Cerebellar nuclear complex (tissue), 1 donor: ENCODE data around the gene DIPK1A.

Experiments used
- DNase-seq, 2 experiments: peaks; one replicate each; lab custom pipeline; 2025; lab: John Stamatoyannopoulos, UW

DIPK1A gene

GRCh38 chr1:92961131-92961895, at the start of gene DIPK1A:
Gene DIPK1A (minus strand): TSS chr1:92961462. CDS start chr1:92961429, 33 bp downstream.
- DNase-seq, result peak in 1 of 2 experiments; percentile 57

- DNase-seq, result no peak
These were observed 46.8 kb upstream of the DIPK1A start for GRCh38 chr1:93007941-93008577.

- no peak for DNase-seq
These were observed 44.0 kb upstream of the DIPK1A start for GRCh38 chr1:93005252-93005598.

- no peak for DNase-seq
These were observed 43.4 kb upstream of the DIPK1A start for GRCh38 chr1:93004566-93005251.

- no peak for DNase-seq
These were observed 42.7 kb upstream of the DIPK1A start for GRCh38 chr1:93003981-93004380.

GRCh38 chr1:93002781-93003180, 41.5 kb upstream of the DIPK1A start:
- DNase-seq, result no peak

GRCh38 chr1:93001893-93002292, 40.6 kb upstream of the DIPK1A start:
- no peak for DNase-seq

- no peak for DNase-seq
These were observed 39.5 kb upstream of the DIPK1A start for GRCh38 chr1:93000751-93001175.

- no peak for DNase-seq
These were observed 39.0 kb upstream of the DIPK1A start for GRCh38 chr1:93000291-93000690.

- no peak for DNase-seq
These were observed 37.6 kb upstream of the DIPK1A start for GRCh38 chr1:92998821-92999220.

- no peak for DNase-seq
These were observed 34.5 kb upstream of the DIPK1A start for GRCh38 chr1:92995441-92996430.

- DNase-seq, result peak; percentile 9 to 82
These were observed 32.9 kb upstream of the DIPK1A start for GRCh38 chr1:92994105-92994712.

GRCh38 chr1:92993581-92993980, 32.3 kb upstream of the DIPK1A start:
- DNase-seq, result no peak

GRCh38 chr1:92992877-92993276, 31.6 kb upstream of the DIPK1A start:
- DNase-seq, result no peak

GRCh38 chr1:92992054-92992453, 30.8 kb upstream of the DIPK1A start:
- no peak for DNase-seq

- no peak for DNase-seq
These were observed 29.6 kb upstream of the DIPK1A start for GRCh38 chr1:92990828-92991227.

GRCh38 chr1:92989936-92990583, 28.8 kb upstream of the DIPK1A start:
- DNase-seq, result no peak

- no peak for DNase-seq
These were observed 28.0 kb upstream of the DIPK1A start for GRCh38 chr1:92989253-92989652.

- no peak for DNase-seq
These were observed 26.2 kb upstream of the DIPK1A start for GRCh38 chr1:92987462-92987861.

- DNase-seq, result no peak
These were observed 23.8 kb upstream of the DIPK1A start for GRCh38 chr1:92985101-92985500.
